ENCODE measurements around the gene ANKRD13A.

GRCh38 chr12:109998241-109998903 lies 858 bp upstream of the ANKRD13A start:
- TF ChIP-seq CTCF (IDR thresholded peaks at IDR 0.05) (no peak), EZH2 (IDR thresholded peaks at IDR 0.05) (no peak), EZH2phosphoT487 (IDR thresholded peaks at IDR 0.05) (no peak)
